HG03575 (cell line): ENCODE data around the gene RAB10.
"Not testable (repeated sequence)": the region's sequence is repeated elsewhere in the genome, so short reads cannot be mapped to it uniquely, and the experiment has no call there.

Experiments used
- ATAC-seq: cut with Tn5 transposase; IDR thresholded peaks from one replicate; pipeline ENCODE4 v1.9.1; 2021; ENCODE audit not compliant: unreplicated experiment, insufficient number of reproducible peaks, low FRiP score; ENCODE audit errors: extremely low read depth

Gene RAB10

DNA sequence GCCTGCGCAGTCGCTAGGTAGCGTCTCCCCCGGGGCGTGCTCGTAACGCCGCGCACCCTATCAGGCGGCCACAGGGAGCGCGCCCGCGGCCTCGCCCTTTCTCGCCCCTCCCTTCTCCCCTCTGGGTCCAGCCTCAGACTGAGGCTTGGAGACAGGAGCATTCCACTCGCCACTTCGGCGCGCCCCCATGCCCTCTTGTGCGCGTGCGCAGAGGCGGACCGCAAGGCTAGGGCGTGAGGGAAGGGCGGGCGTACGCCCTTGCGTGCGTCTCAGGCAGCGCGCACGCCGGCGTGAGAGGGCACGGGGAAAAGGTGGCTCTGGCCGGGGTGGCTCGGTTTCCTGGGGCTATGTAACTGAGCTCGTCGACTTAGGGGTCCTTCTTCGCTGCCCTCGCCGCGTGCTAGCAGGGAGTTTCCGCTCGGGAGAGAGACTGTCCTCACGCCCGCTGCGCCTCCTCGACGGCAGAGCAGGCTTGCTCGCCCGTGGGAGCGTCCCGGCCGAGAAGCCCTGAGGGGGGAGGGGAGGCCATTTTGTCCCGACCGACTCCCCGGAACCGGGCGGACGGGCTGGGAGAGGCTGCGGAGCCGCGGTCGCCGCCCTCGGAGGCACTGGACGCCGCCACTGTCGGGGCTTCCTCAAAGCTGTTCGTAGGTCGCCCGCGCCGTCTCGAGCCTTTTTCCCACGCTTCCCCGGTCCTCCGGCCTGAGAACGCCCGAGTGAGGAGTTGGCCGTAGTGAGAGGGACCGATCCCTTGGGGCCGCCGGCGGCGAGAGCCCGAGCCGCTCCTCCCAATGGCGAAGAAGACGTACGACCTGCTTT lies at the start of gene RAB10:
RAB10 (plus strand) TSS at position 267 of the 819 bp plus-strand sequence; CDS start at position 792, 525 bp downstream.
- peak; percentile 58 for ATAC-seq

DNA sequence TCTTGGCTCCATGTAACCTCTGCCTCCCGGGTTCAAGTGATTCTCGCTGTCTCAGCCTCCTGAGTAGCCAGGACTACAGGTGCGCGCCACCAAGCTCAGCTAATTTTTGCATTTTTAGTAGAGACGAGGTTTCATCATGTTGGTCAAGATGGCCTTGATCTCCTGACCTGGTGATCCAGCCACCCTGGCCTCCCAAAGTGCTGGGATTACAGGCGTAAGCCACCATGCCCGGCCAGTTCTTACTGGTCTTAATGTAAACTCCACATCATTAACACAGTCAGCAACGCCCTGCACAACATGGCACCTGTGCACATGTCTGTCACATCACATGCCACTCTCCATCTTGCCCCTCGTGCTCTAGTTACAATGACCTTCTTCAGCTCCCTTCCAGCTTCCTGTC lies 45.8 kb upstream of the RAB10 start:
- no peak for ATAC-seq

DNA sequence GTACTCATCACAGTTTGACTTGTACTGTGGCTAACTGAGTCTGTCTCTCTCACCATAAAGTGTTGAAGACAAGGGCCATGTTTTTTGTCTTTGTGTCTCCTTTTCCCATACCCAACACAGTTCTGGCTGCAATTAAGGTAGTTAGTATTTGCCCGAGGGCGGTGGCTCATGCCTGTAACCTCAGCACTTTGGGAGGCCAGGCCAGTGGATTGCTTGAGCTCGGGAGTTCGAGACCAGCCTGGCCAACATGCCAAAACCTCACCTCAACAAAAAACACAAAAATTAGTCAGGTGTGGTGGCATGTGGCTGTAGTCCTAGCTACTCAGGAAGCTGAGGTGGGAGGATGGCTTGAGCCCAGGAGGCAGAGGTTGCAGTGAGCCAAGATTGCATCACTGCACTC lies 44.7 kb upstream of the RAB10 start:
- ATAC-seq, result no peak

DNA sequence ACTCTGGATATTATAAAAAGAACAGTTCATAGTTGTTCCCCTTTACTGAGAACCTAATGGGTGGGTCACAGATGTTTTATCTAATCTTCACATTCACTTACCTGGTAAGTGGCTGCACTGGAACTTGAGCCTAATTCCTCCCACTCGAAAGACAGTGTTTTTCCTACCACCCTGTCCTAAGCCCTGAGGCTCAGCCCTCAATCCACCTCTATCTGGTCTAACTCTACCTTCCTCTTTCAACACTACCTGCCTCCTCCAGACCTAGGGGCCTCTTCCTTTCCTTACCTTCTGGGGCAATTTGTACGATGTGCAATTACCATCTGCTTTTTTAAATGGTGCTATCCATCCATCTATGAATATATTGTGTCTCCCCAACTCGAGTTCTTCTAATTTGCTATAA lies 41.9 kb upstream of the RAB10 start:
- ATAC-seq, result no peak

DNA sequence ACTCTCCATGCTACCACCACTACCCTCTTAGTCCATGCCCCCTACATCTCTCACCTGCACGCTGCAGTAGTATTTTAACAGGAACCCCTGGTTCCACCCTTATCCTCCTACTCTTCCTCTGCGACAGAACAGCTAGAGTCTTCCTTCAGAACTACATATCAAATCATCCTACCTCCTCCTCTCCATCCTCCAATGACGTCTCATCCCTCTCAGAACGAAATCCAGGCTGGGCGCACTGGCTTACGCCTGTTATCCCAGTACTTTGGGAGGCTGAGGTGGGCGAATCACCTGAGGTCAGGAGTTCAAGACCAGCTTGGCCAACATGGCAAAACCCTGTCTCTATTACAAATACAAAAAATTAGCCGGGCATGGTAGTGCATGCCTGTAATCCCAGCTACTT lies 41.3 kb upstream of the RAB10 start:
- no peak for ATAC-seq

DNA sequence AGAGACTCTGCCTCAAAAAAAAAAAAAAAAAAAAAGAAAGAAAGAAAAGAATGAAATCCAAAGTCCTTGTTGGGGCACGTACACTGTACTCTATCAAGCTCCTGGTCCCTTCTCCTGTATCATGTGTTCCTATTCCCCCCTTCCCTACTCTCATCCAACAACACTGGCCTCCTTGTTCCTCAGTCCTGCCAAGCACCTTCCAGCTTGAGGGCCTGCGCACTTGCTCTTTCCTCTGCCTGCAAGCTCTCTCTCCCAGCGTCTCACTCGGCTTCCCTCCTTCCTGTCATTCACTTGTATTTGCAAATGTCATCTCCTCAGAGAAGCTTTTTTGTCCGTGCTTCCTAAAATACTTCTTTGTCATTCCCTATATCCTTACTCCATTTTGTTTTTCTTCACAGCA lies 40.8 kb upstream of the RAB10 start:
- no peak for ATAC-seq

DNA sequence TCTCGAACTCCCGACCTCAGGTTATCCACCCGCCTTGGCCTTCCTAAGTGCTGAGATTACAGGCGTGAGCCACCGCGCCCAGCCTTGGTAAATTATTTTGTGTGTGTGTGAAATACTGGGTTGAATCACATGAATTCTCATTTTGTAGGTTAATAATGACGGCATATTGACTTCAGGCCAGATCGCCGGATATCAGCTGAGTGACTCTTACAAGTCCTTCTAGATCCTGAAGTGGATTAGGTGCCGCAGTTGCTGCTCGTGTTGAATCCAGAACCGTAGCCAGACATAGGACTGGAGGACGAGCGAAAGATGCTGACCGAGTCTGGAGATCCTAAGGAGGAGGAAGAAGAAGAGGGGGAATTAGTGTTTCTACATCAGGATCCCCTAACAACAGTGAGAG lies 39.4 kb upstream of the RAB10 start:
- ATAC-seq, result no peak

DNA sequence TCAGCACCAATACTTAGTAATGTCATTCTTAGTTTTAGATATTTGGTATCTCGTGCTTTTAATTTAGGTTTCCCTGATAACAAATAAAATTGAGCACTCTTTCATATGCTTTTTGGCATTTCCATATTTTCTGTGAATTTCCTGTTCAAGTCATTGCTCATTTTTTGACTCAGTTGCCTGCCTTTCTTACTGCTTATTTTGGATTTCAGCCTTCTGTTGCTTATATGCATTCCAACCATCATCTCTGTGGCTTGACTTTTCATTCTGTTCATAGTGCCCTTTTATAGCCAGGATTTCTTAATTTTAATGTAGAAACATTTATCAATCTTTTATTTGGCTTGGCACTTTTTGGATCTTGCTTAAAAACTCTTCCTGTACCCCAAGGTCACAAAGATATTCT lies 37.0 kb upstream of the RAB10 start:
- ATAC-seq, result no peak

DNA sequence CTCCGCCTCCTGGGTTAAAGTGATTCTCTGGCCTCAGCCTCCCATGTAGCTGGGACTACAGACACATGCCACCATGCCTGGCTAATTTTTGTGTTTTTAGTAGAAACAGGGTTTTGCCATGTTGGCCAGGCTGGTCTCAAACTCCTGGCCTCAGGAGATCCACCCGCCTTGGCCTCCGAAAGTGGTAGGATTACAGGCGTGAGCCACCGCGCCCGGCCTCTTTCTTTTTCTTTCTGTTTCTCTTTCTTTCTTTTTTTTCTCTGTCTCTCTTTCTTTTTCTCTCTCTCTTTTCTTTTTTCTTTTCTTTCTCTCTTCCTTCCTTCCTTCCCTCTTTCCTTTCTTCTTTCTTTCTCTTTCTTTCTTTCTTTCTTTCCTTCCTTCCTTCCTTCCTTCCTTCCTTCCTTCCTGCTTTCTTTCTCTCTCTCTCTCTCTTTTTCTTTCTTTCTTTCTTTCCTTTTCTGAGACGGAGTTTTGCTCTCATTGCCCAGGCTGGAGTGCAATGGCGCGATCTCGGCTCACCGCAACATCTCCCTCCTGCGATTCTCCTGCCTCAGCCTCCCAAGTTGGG lies 35.0 kb upstream of the RAB10 start:
- ATAC-seq, result not testable (repeated sequence)

DNA sequence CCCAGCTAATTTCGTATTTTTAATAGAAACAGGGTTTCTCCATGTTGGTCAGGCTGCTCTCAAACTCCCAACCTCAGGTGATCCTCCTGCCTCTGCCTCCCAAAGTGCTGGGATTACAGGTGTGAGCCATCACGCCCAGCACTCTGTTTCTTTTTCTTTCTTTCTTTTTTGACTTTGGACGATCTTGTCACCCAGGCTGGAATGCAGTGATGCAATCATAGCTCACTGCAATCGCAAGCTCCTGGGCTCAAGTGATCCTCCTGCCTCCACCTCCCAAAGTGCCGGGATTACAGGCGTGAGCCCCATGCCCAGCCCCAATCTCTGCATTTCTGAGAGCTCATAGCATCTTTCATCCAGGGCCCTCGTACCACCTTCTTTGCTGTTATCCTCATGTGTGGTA lies 34.5 kb upstream of the RAB10 start:
- not testable (repeated sequence) for ATAC-seq

DNA sequence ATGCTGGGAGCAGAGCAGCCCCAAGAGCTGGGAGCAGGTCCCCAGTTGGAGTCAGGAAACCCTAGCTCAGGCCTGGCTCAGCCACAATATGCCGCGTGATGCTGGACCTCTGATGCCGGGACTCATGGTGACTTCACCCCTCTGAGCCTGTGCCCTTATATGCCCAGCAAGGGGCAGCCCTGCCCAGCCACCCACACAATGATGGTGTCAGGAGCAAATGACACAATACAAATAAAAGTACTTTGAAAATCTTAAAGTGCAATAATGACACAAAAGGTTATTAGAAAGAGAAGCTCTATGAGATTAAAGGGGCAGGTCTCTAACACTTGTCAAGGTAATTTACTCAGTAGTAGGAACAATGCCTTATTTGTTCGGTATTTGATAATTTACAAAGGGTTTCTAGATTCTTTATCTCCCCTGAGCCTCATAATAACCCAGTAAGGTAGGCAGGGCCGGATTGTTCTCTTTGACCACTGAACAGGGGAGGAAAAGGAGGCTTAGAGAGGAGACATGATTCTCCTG lies 33.3 kb upstream of the RAB10 start:
- no peak for ATAC-seq

DNA sequence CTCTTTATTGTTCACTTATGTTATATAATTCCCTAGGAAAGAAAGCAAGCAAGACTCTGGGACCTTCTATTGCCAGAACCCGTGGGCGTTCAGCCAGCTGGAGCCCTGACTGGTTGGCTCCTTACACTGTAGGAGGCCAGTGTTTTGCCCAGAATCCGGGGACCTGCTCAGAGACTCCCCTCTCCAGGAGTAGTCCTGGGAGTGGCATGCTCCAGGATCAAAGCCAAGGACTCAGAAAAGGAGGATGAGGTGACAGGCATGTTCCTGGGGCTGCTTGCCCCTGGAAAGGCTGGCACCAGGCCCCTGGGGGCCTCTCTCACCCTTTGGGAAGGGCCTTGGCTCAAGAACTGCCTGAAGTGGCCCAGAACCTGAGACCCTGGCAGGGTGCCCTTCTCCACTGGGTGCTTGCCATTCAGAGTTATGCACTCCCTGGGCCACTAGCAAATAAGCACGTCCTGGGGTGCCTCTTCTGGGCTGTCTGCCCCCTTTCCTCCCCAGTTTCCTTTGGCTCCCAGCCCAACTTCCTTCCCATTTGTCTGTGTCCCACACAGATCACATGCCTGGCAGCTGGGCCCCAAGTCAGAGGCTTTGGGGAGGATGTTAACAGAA lies 32.0 kb upstream of the RAB10 start:
- ATAC-seq, result no peak

DNA sequence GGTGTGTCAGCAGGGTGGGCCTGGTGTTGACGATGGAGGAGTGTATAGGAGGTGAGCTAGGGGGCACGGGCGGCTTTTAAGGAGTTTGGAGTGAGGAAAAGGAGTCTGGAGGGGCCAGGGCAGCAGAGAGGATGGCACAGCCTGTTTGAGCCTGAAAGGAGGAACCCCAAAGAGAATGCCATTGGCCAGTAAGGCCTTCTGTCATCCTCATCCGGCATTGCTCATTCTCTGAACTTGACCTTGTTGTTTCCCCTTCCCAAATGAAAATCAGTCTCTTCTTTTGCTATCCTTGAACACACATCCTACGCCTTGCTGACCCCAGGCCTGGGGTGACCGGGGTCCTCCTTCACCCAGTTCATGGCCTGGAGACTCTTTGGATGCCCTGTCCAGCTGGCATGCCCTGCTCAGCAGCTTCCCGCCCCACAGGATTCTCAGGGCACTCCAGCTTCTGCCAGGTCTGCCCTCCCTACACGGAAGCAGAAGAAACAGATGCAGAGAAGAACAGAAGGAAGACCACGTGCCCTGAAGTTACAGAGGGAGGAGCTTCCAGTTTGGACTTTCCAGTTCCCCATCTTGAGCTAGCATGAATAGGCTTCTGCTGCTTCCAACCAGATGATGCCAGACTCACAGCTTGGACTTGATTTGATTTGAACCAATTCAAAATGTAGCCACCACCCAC lies 31.1 kb upstream of the RAB10 start:
- no peak for ATAC-seq

DNA sequence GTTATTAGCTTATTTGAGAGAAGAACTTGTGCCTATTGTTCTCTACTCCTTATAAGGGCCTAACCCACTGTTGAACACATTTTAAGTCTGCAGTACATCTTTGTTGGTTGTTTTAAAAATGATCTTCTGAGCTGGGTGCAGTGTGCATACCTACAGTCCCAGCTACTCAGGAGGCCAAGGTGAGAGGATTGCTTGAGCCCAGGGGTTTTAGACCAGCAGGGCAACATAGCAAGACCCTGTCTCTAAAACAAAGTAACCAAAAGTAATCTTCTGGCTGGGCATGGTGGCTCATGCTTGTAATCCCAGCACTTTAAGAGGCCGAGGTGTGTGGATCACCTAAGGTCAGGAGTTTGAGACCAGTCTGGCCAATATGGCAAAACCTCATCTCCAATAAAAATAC lies 25.8 kb upstream of the RAB10 start:
- ATAC-seq, result no peak

DNA sequence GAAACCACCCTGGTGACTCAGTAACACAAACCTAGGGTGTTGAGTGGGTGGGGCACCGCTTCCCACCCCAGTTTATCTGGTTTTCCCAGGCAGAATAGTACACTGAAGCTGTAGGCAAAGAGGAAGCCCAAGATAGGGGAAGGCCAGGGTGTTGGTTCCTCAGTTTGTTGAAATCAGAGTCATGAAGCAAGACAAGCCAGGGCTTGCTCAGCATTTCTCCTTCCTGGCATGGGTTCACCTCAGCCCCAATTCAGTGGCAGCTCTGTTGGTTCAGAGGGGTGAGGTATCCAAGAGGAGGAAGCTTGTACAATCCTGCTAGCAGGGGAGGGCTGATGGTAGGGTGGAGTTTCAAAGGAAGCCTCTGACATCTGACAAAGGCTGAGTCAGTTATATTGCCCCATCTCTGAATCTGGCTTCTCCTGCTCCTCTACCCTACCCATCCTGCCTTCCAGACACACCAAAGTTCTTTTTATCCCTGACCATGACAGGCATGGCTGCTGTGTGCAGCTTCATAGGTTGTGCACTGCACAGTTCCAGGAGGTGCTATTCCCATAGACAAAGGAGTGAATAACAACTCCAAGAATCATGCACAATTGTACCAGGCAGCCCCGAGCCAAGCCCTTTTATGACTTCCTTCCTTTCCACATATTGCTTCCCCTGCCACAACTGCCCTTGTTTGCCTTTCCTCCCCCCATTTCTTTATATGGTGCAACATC lies 24.9 kb upstream of the RAB10 start:
- ATAC-seq, result no peak

DNA sequence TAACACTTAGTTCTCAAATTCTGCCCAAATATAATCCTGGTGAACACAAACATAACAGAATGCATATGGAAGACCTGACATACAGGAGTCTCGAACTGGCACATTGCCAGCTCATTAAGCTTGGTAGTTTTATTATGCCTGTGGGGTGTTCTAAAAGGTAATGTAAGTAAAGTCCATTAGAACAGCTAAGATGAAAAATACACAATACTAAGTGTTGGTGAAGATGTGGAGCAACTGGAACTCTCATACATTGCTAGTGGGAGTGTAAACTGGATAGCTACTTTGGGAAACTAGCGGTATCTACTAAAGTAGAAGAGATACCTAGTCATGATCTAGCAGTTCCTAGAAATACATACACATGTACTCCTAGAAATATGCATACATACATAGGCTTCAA lies 24.3 kb upstream of the RAB10 start:
- no peak for ATAC-seq

DNA sequence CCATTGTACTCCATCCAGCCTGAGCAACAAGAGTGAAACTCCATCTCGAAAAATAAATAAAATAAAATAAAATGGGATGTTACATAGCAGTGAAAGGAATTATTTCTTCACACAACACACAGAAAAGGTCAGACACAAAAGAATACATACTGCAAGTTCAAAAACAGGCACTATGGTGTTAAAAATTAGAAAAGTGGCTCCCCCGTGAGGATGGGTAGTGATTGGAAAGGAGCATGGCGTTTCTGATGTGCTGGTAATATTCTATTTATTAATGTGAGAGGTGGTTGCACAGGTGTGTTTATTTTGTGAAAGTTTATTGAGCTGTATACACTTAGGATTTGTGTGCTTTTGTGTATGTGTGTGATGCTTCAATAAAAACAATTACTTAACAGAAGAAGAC lies 22.9 kb upstream of the RAB10 start:
- no peak for ATAC-seq

DNA sequence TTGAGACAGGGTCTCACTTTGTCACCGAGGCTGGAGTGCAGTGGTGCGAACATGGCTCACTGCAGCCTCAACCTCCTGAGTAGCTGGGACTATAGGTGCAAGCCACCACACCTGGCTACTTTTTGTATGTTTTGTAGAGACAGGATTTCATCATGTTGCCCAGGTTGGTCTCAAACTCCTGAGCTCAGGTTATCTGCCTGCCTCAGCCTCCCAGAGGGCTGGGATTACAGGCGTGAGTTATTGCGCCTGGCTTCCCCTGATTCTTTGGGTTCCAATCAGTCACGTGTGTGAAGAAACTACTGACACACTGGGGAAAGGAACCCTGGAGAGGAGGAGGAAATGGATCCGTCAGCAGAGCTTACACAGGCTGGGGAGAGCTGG lies 22.3 kb upstream of the RAB10 start:
- no peak for ATAC-seq
